HEK293 (cell line): Measurements from ENCODE around the gene PAPSS2.

Experiments used
- ATF2 ChIP-seq: fragments of 450-650 bp; formaldehyde crosslinking; IDR thresholded peaks from 2 replicates; pipeline ENCODE4 v1.5.1; 2016; ENCODE audit warnings: missing biosample characterization, missing genetic modification characterization, low read depth
- BCL11B ChIP-seq: fragments of 450-650 bp; formaldehyde crosslinking; IDR thresholded peaks from 2 replicates; pipeline ENCODE4 v1.5.1; 2016; ENCODE audit warnings: low read depth, missing biosample characterization, missing genetic modification characterization
- ELK4 ChIP-seq: IDR thresholded peaks from 2 replicates; pipeline ENCODE4 v1.6.1; 2011; ENCODE audit warnings: mild to moderate bottlenecking, low read depth, low read length, borderline replicate concordance
- HOXD13 ChIP-seq: sonication (generic); formaldehyde crosslinking; IDR thresholded peaks from 2 replicates; pipeline ENCODE4 v1.8.0; 2022; ENCODE audit warnings: missing genetic modification reagents, borderline replicate concordance
- KLF1 ChIP-seq: fragments of 450-650 bp; formaldehyde crosslinking; IDR thresholded peaks from 2 replicates; pipeline ENCODE4 v1.5.1; 2016; ENCODE audit warnings: missing biosample characterization, missing genetic modification characterization
- KLF16 ChIP-seq: fragments of 450-650 bp; formaldehyde crosslinking; IDR thresholded peaks from 2 replicates; pipeline ENCODE4 v1.5.1; 2017; ENCODE audit warnings: missing biosample characterization, missing genetic modification characterization
- KLF9 ChIP-seq: fragments of 450-650 bp; formaldehyde crosslinking; IDR thresholded peaks from 2 replicates; pipeline ENCODE4 v1.5.1; 2016; ENCODE audit warnings: missing biosample characterization, missing genetic modification characterization, low read depth
- MYNN ChIP-seq: fragments of 450-650 bp; formaldehyde crosslinking; IDR thresholded peaks from 2 replicates; pipeline ENCODE4 v1.5.1; 2016; ENCODE audit warnings: missing biosample characterization, missing genetic modification characterization, borderline replicate concordance
- PATZ1 ChIP-seq: fragments of 450-650 bp; formaldehyde crosslinking; IDR thresholded peaks from 2 replicates; pipeline ENCODE4 v1.5.1; 2016; ENCODE audit warnings: missing biosample characterization, missing genetic modification characterization
- REPIN1 ChIP-seq: fragments of 450-650 bp; formaldehyde crosslinking; IDR thresholded peaks from 2 replicates; pipeline ENCODE4 v1.5.1; 2017; ENCODE audit warnings: missing biosample characterization, missing genetic modification characterization, low read depth
- SP7 ChIP-seq: fragments of 450-650 bp; formaldehyde crosslinking; IDR thresholded peaks from 2 replicates; pipeline ENCODE4 v1.5.1; 2016; ENCODE audit warnings: missing biosample characterization, missing genetic modification characterization
- WT1 ChIP-seq: fragments of 450-650 bp; formaldehyde crosslinking; IDR thresholded peaks from 2 replicates; pipeline ENCODE4 v1.5.1; 2016; ENCODE audit warnings: missing biosample characterization, missing genetic modification characterization
- ZBTB26 ChIP-seq: fragments of 450-650 bp; formaldehyde crosslinking; optimal IDR thresholded peaks from 2 replicates; pipeline ENCODE3; 2016; ENCODE audit warnings: missing biosample characterization, mild to moderate bottlenecking, missing genetic modification characterization
- ZBTB44 ChIP-seq: fragments of 450-650 bp; IDR thresholded peaks from 2 replicates; pipeline ENCODE4 v1.5.1; 2018; ENCODE audit warnings: missing biosample characterization, mild to moderate bottlenecking, missing genetic modification characterization
- ZBTB6 ChIP-seq: fragments of 450-650 bp; formaldehyde crosslinking; IDR thresholded peaks from 2 replicates; pipeline ENCODE4 v1.5.1; 2017; ENCODE audit warnings: missing biosample characterization, missing genetic modification characterization
- ZNF114 ChIP-seq: fragments of 450-650 bp; formaldehyde crosslinking; IDR thresholded peaks from 2 replicates; pipeline ENCODE4 v1.5.0; 2017; ENCODE audit warnings: missing biosample characterization, missing genetic modification characterization
- ZNF146 ChIP-seq: fragments of 450-650 bp; formaldehyde crosslinking; IDR thresholded peaks from 2 replicates; pipeline ENCODE4 v1.5.1; 2016; ENCODE audit warnings: missing biosample characterization, missing genetic modification characterization
- ZNF175 ChIP-seq: fragments of 450-650 bp; formaldehyde crosslinking; IDR thresholded peaks from 2 replicates; pipeline ENCODE4 v1.5.1; 2016; ENCODE audit warnings: missing biosample characterization, missing genetic modification characterization
- ZNF302 ChIP-seq: fragments of 450-650 bp; formaldehyde crosslinking; IDR thresholded peaks from 2 replicates; pipeline ENCODE4 v1.5.1; 2016; ENCODE audit warnings: missing biosample characterization, missing genetic modification characterization, low read depth
- ZNF362 ChIP-seq: fragments of 450-650 bp; formaldehyde crosslinking; IDR thresholded peaks from 2 replicates; pipeline ENCODE4 v1.5.1; 2016; ENCODE audit warnings: missing biosample characterization, missing genetic modification characterization
- ZNF37A ChIP-seq: fragments of 450-650 bp; IDR thresholded peaks from 2 replicates; pipeline ENCODE4 v1.5.1; 2018; ENCODE audit warnings: missing biosample characterization, missing genetic modification characterization
- ZNF394 ChIP-seq: fragments of 450-650 bp; formaldehyde crosslinking; IDR thresholded peaks from 2 replicates; pipeline ENCODE4 v1.5.1; 2016; ENCODE audit warnings: missing biosample characterization, missing genetic modification characterization, mild to moderate bottlenecking, moderate library complexity, borderline replicate concordance
- ZNF473 ChIP-seq: fragments of 450-650 bp; formaldehyde crosslinking; IDR thresholded peaks from 2 replicates; pipeline ENCODE4 v1.5.1; 2017; ENCODE audit warnings: missing biosample characterization, missing genetic modification characterization
- ZNF48 ChIP-seq: fragments of 450-650 bp; formaldehyde crosslinking; IDR thresholded peaks from 2 replicates; pipeline ENCODE4 v1.5.1; 2016; ENCODE audit warnings: missing biosample characterization, missing genetic modification characterization
- ZNF521 ChIP-seq: fragments of 450-650 bp; formaldehyde crosslinking; IDR thresholded peaks from 2 replicates; pipeline ENCODE4 v1.5.1; 2017; ENCODE audit warnings: missing biosample characterization, mild to moderate bottlenecking, missing genetic modification characterization
- ZNF558 ChIP-seq: fragments of 450-650 bp; formaldehyde crosslinking; IDR thresholded peaks from 2 replicates; pipeline ENCODE4 v1.5.1; 2016; ENCODE audit warnings: missing biosample characterization, missing genetic modification characterization
- ZNF660 ChIP-seq: fragments of 450-650 bp; IDR thresholded peaks from 2 replicates; pipeline ENCODE4 v1.5.1; 2018; ENCODE audit warnings: missing biosample characterization, mild to moderate bottlenecking, missing genetic modification characterization
- ZNF747 ChIP-seq: fragments of 450-650 bp; formaldehyde crosslinking; IDR thresholded peaks from 2 replicates; pipeline ENCODE4 v1.5.1; 2016; ENCODE audit warnings: missing biosample characterization, missing genetic modification characterization
- ZNF76 ChIP-seq: fragments of 450-650 bp; formaldehyde crosslinking; IDR thresholded peaks from 2 replicates; pipeline ENCODE4; 2016; ENCODE audit warnings: low read depth, missing biosample characterization, missing genetic modification characterization, borderline replicate concordance
- ZNF777 ChIP-seq: fragments of 450-650 bp; formaldehyde crosslinking; IDR thresholded peaks from 2 replicates; pipeline ENCODE4 v1.5.1; 2017; ENCODE audit warnings: missing biosample characterization, missing genetic modification characterization, borderline replicate concordance
- ZNF792 ChIP-seq: fragments of 450-650 bp; formaldehyde crosslinking; IDR thresholded peaks from 2 replicates; pipeline ENCODE4 v1.5.1; 2016; ENCODE audit warnings: missing biosample characterization, missing genetic modification characterization

The PAPSS2 gene

GRCh38 chr10:87658321-87658795 lies 1.3 kb upstream of the PAPSS2 start (continued):
- TF ChIP-seq KLF1 (tag by site-specific recombination), result no peak
- TF ChIP-seq ZNF777 (tag by site-specific recombination), result no peak
- TF ChIP-seq ZNF558, result no peak
- no peak for TF ChIP-seq ZNF48
- TF ChIP-seq ZNF37A (tag by site-specific recombination), result no peak
- no peak for TF ChIP-seq ZNF521 (tag by site-specific recombination)
- no peak for TF ChIP-seq KLF16
- TF ChIP-seq SP7 (tag by site-specific recombination), result peak; percentile 72
- TF ChIP-seq ZNF146 (tag by site-specific recombination), result no peak
- TF ChIP-seq ATF2 (tag by site-specific recombination), result no peak
- no peak for TF ChIP-seq BCL11B (tag by site-specific recombination)
- no peak for TF ChIP-seq ZNF175 (tag by site-specific recombination)
- no peak for TF ChIP-seq ZNF792
- TF ChIP-seq ZBTB6, result no peak
- no peak for TF ChIP-seq KLF9 (tag by site-specific recombination)
- TF ChIP-seq ZNF362, result no peak
- no peak for TF ChIP-seq ZNF76
- TF ChIP-seq PATZ1, result no peak
- no peak for TF ChIP-seq ZNF302 (tag by site-specific recombination)
- peak; percentile 47; the same call in 1 of the 2 replicates for TF ChIP-seq MYNN (tag by site-specific recombination)
- no peak for TF ChIP-seq ZBTB26 (tag by site-specific recombination)
- TF ChIP-seq HOXD13 (CRISPR knock-in tag), result no peak
- TF ChIP-seq ZBTB44 (tag by site-specific recombination), result peak; percentile 91
- no peak for TF ChIP-seq ZNF747 (tag by site-specific recombination)
- no peak for TF ChIP-seq ZNF114 (tag by site-specific recombination)
- TF ChIP-seq ELK4, result no peak
- no peak for TF ChIP-seq REPIN1
- no peak for TF ChIP-seq ZNF473
- TF ChIP-seq ZNF660, result 0 out of 2 replicates have a peak, but pooled peaks have one; percentile 39
- peak; percentile 65 for TF ChIP-seq WT1 (tag by site-specific recombination)
- TF ChIP-seq ZNF394 (tag by site-specific recombination), result no peak
